Smooth muscle cell (in vitro differentiated cells): ENCODE results near the gene IL23A. TPM values are rescaled to one million over a fixed set of nuclear protein-coding genes. Genes with fewer than 3 reads are reported as not detected.
A peak's percentile ranks its signal among the peaks of the same experiment; 100 is the strongest.
"Not testable (repeated sequence)": the region's sequence is repeated elsewhere in the genome, so short reads cannot be mapped to it uniquely, and the experiment has no call there.

Experiments used
- DNase-seq: peaks from one replicate; lab custom pipeline; 2025; ENCODE audit not compliant: unreplicated experiment; lab: John Stamatoyannopoulos, UW
- H2AFZ ChIP-seq: fragments of 200-600 bp; sonication (generic); 2 replicates; pipeline ENCODE4 v1.6.0; 2016; ENCODE audit warnings: antibody characterized with exemption, low read depth, mild to moderate bottlenecking
- H3F3A ChIP-seq: fragments of 200-600 bp; sonication (generic); 2 replicates; pipeline ENCODE4 v1.6.0; 2017; ENCODE audit warnings: antibody characterized with exemption, low read depth
- H3K27ac ChIP-seq: fragments of 200-600 bp; sonication (generic); 2 replicates; pipeline ENCODE4 v1.5.1; 2016; ENCODE audit warnings: low read depth, mild to moderate bottlenecking
- H3K27me3 ChIP-seq: fragments of 200-600 bp; sonication (generic); 2 replicates; pipeline ENCODE4 v1.6.1; 2016; ENCODE audit warnings: low read depth, mild to moderate bottlenecking
- H3K36me3 ChIP-seq: fragments of 200-600 bp; sonication (generic); 2 replicates; pipeline ENCODE4 v1.5.1; 2016; ENCODE audit warnings: low read depth
- H3K4me1 ChIP-seq: fragments of 200-600 bp; sonication (generic); 2 replicates; pipeline ENCODE4 v1.5.1; 2016; ENCODE audit warnings: low read depth
- H3K4me2 ChIP-seq: fragments of 200-600 bp; sonication (generic); 2 replicates; pipeline ENCODE4 v1.6.0; 2016; ENCODE audit warnings: mild to moderate bottlenecking
- H3K4me3 ChIP-seq: fragments of 200-600 bp; sonication (generic); 2 replicates; pipeline ENCODE4 v1.5.1; 2016; ENCODE audit warnings: mild to moderate bottlenecking
- H3K79me2 ChIP-seq: fragments of 200-600 bp; sonication (generic); 2 replicates; pipeline ENCODE4 v1.6.0; 2016; ENCODE audit warnings: low read depth, mild to moderate bottlenecking
- H3K9ac ChIP-seq: fragments of 200-600 bp; sonication (generic); 2 replicates; pipeline ENCODE4 v1.6.0; 2016; ENCODE audit warnings: low read depth
- H3K9me3 ChIP-seq: fragments of 200-600 bp; sonication (generic); replicated peaks from 2 replicates; pipeline ENCODE4 v1.5.1; 2016; ENCODE audit warnings: low read depth
- H4K20me1 ChIP-seq: fragments of 200-600 bp; sonication (generic); 2 replicates; pipeline ENCODE4 v1.6.0; 2016; ENCODE audit warnings: low read depth
- CTCF ChIP-seq: fragments of 200-600 bp; sonication (generic); IDR thresholded peaks from 2 replicates; pipeline ENCODE4 v1.5.1; 2017; ENCODE audit warnings: borderline replicate concordance, mild to moderate bottlenecking, antibody characterized with exemption; ENCODE audit not compliant: insufficient read depth, poor library complexity, severe bottlenecking
- WGBS: methylation state at CpG from one replicate; pipeline ENCODE4 v1.1.7; 2016; ENCODE audit warnings: low lambda C conversion rate; 5-methylcytosine and 5-hydroxymethylcytosine counted together
- polyA plus RNA-seq: library from polyadenylated mRNA; unstranded; fragments of >200 nt; fragmentation: Nextera tagmentation; extraction: Ambion mirVana; gene quantifications from 2 replicates; pipeline ENCODE4 v1.2.1, GENCODE V29; 2016
- total RNA-seq: library from RNA; depleted of rRNA; stranded (reverse); fragments of >200 nt; gene quantifications from 2 replicates; pipeline ENCODE4 v1.2.3, GENCODE V29; 2014

The IL23A gene
- total and polyA plus RNA-seq, 2 experiments from 2014 or later: 0.35 to 0.54 TPM

GRCh38 chr12:56317675-56318074 lies 21.0 kb upstream of the IL23A start:
- H3K4me1 ChIP-seq: peaks cover 14% of the 10 kb centered on the region
- H3K27me3 ChIP-seq: no peaks in the 10 kb centered on the region
- WGBS: 80% methylated on average over 3 of the region's 3 CpGs
- H3K36me3 ChIP-seq: no peaks in the 10 kb centered on the region
- no peak overlapping the region for H2AFZ ChIP-seq
- no peak for TF ChIP-seq CTCF
- no peak overlapping the region for H3K9ac ChIP-seq
- H3K79me2 ChIP-seq: peaks cover 20% of the 10 kb centered on the region
- H3K4me2 ChIP-seq: no peak overlapping the region
- no peak for DNase-seq
- no peaks in the 10 kb centered on the region for H3K9me3 ChIP-seq
- H4K20me1 ChIP-seq: no peaks in the 10 kb centered on the region
- no peak overlapping the region for H3K4me3 ChIP-seq
- H3F3A ChIP-seq: no peaks in the 10 kb centered on the region
- no peak overlapping the region for H3K27ac ChIP-seq

- DNase-seq: no peak
- H3K9ac ChIP-seq: no peak overlapping the region
- no peak overlapping the region for H3K27ac ChIP-seq
- no peaks in the 10 kb centered on the region for H3K79me2 ChIP-seq
- TF ChIP-seq CTCF: no peak
- H3K27me3 ChIP-seq: no peaks in the 10 kb centered on the region
- no peaks in the 10 kb centered on the region for H3K9me3 ChIP-seq
- no peaks in the 10 kb centered on the region for H4K20me1 ChIP-seq
- no peaks in the 10 kb centered on the region for H3F3A ChIP-seq
- no peak overlapping the region for H3K4me2 ChIP-seq
- H3K36me3 ChIP-seq: no peaks in the 10 kb centered on the region
- H2AFZ ChIP-seq: no peak overlapping the region
- whole genome bisulfite sequencing: 76% methylated on average over 2 of the region's 2 CpGs
- peaks cover 7% of the 10 kb centered on the region for H3K4me1 ChIP-seq
- H3K4me3 ChIP-seq: no peak overlapping the region
Observed at GRCh38 chr12:56321027-56321426, 17.7 kb upstream of the IL23A start.

- not testable (repeated sequence) for H3K9ac ChIP-seq, H3F3A ChIP-seq, H3K4me2 ChIP-seq, H3K36me3 ChIP-seq, H2AFZ ChIP-seq, H3K9me3 ChIP-seq, H4K20me1 ChIP-seq, H3K4me3 ChIP-seq, DNase-seq, H3K79me2 ChIP-seq, H3K4me1 ChIP-seq, H3K27ac ChIP-seq, H3K27me3 ChIP-seq
- WGBS: 96% methylated on average over 8 of the region's 8 CpGs
Observed at GRCh38 chr12:56321610-56322009, 17.1 kb upstream of the IL23A start.

- Histone ChIP-seq H3K9ac (peak overlapping the region; percentile 43), H3K36me3 (no peaks in the 10 kb centered on the region), H3K27ac (peak overlapping the region; percentile 49), H3K27me3 (no peaks in the 10 kb centered on the region), H2AFZ (no peak overlapping the region), H3K4me1 (no peaks in the 10 kb centered on the region), H3K4me3 (no peak overlapping the region), H3K4me2 (peak overlapping the region; percentile 35), H4K20me1 (no peaks in the 10 kb centered on the region), H3K9me3 (no peaks in the 10 kb centered on the region), H3K79me2 (no peaks in the 10 kb centered on the region), H3F3A (no peaks in the 10 kb centered on the region)
- DNase-seq: no peak
- TF ChIP-seq CTCF: no peak
- 67% methylated on average over 6 of the region's 6 CpGs for WGBS
Observed at GRCh38 chr12:56324206-56324605, 14.5 kb upstream of the IL23A start.
